ENCODE data around the gene FHIT.

The FHIT gene

GRCh38 chr3:60240492-60240891 is 1010.8 kb downstream of the FHIT start:
- peak; percentile 13 to 76 for DNase-seq

- no peak for DNase-seq
These were observed 1012.7 kb downstream of the FHIT start for GRCh38 chr3:60238550-60238949.

- no peak for DNase-seq
These were observed 1021.8 kb downstream of the FHIT start for GRCh38 chr3:60229502-60229901.

- DNase-seq, result no peak
These were observed 1022.4 kb downstream of the FHIT start for GRCh38 chr3:60228823-60229222.

- DNase-seq, result peak in 1 of 2 experiments; percentile 1
These were observed 1024.3 kb downstream of the FHIT start for GRCh38 chr3:60226912-60227311.

GRCh38 chr3:60225848-60226247 is 1025.4 kb downstream of the FHIT start:
- DNase-seq, result no peak

GRCh38 chr3:60220768-60221167 is 1030.5 kb downstream of the FHIT start:
- peak; percentile 13 to 81 for DNase-seq

GRCh38 chr3:60219501-60219900 is 1031.8 kb downstream of the FHIT start:
- no peak for DNase-seq

- DNase-seq, result no peak
These were observed 1033.9 kb downstream of the FHIT start for GRCh38 chr3:60217156-60217911.

GRCh38 chr3:60216462-60217075 is 1034.7 kb downstream of the FHIT start:
- no peak for DNase-seq

GRCh38 chr3:60215946-60216345 is 1035.3 kb downstream of the FHIT start:
- DNase-seq, result no peak

GRCh38 chr3:60207905-60208304 is 1043.3 kb downstream of the FHIT start:
- DNase-seq, result no peak

GRCh38 chr3:60206206-60206605 is 1045.0 kb downstream of the FHIT start:
- peak; percentile 5 to 81 for DNase-seq

GRCh38 chr3:60202052-60202726 is 1049.1 kb downstream of the FHIT start:
- peak in 1 of 2 experiments; percentile 39 for DNase-seq

GRCh38 chr3:60199306-60199705 is 1051.9 kb downstream of the FHIT start:
- no peak for DNase-seq

- DNase-seq, result no peak
These were observed 1053.0 kb downstream of the FHIT start for GRCh38 chr3:60198179-60198720.

- no peak for DNase-seq
These were observed 1058.7 kb downstream of the FHIT start for GRCh38 chr3:60192297-60193114.

GRCh38 chr3:60190073-60190472 is 1061.2 kb downstream of the FHIT start:
- DNase-seq, result no peak

GRCh38 chr3:60189304-60189703 is 1061.9 kb downstream of the FHIT start:
- DNase-seq, result no peak

GRCh38 chr3:60188803-60189202 is 1062.4 kb downstream of the FHIT start:
- DNase-seq, result peak in 1 of 2 experiments; percentile 62

- DNase-seq, result no peak
These were observed 1063.9 kb downstream of the FHIT start for GRCh38 chr3:60187343-60187742.

GRCh38 chr3:60186359-60186758 is 1064.9 kb downstream of the FHIT start:
- no peak for DNase-seq

GRCh38 chr3:60185161-60185560 is 1066.1 kb downstream of the FHIT start:
- no peak for DNase-seq
